Measurements from ENCODE around the gene NR1D2.
"Not testable (repeated sequence)": the region's sequence is repeated elsewhere in the genome, so short reads cannot be mapped to it uniquely, and the experiment has no call there.

Gene NR1D2

GRCh38 chr3:23944861-23945662, at the start of gene NR1D2:
Gene NR1D2, plus strand, starts transcription at chr3:23945286. Its CDS starts 293 bp downstream, at chr3:23945579.
- in situ Hi-C loops (cut with HindIII; ENCODE audit: low sequenced_read_pairs), result no loop called here

DNA sequence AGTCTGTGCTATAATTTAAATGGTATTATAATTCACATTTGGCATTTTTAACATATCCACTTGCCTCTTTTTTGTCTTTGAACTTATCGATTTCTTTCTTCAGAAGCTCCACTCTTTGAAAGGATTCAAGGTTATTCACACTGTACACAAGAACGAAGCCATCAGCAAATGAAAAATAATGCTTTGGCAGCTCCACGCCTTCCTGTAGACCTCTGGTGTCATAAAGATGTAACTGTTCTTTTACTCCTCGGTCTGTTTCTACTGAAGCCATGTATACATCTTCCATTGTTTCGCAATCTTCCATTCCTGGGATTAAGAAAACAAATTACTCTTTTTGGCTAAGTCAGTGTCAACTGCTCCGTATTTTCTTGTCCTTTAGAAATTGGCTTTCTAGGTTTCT, 44.3 kb upstream of the NR1D2 start:
- in situ Hi-C loops (cut with HindIII; ENCODE audit: low sequenced_read_pairs), result no loop called here

DNA sequence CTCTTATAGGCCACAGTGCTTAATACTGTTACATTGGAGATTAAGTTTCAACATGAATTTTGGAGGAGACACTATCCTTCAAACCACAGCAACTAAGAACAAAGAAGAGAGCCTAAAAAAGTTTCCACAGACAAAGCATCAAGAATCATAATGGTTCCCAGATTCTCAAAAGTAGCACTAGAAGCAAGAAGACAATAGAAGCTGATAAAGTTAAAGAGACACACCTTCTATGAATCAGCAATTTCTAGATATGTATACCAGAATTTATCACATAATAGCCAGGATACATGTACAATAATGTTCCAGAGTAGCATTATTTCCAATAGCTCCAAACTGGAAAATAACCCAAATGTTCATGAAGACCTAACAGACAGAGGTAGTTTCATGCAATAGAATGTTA, 40.5 kb upstream of the NR1D2 start:
- in situ Hi-C loops (cut with HindIII; ENCODE audit: low sequenced_read_pairs), result no loop called here

- in situ Hi-C loops (cut with HindIII; ENCODE audit: low sequenced_read_pairs), result no loop called here
Measured at GRCh38 chr3:23909341-23909740, 35.7 kb upstream of the NR1D2 start.

GRCh38 chr3:23911397-23911796, 33.7 kb upstream of the NR1D2 start:
- in situ Hi-C loops (cut with HindIII; ENCODE audit: low sequenced_read_pairs), result no loop called here

- in situ Hi-C loops (cut with HindIII; ENCODE audit: low sequenced_read_pairs), result not testable (repeated sequence)
Measured at GRCh38 chr3:23912335-23912734, 32.8 kb upstream of the NR1D2 start.

DNA sequence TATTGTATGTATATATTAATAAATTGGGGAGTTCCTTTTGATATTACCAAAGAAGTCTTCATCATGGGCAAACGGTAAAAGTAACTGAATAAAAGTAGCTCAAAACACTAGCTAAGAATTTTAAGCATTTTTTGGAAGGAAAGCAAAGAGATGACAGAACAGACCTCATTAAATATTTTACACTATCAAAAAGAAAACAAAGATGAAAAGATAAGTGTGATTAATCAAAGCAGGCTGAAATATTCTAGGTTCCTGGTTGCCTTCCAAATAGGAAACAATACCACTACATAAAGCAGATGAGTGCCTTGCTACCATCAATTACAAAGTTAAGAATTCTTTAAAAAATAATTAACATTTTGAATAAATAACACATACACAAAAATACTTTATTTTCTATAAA, 31.9 kb upstream of the NR1D2 start:
- in situ Hi-C loops (cut with HindIII; ENCODE audit: low sequenced_read_pairs), result no loop called here

DNA sequence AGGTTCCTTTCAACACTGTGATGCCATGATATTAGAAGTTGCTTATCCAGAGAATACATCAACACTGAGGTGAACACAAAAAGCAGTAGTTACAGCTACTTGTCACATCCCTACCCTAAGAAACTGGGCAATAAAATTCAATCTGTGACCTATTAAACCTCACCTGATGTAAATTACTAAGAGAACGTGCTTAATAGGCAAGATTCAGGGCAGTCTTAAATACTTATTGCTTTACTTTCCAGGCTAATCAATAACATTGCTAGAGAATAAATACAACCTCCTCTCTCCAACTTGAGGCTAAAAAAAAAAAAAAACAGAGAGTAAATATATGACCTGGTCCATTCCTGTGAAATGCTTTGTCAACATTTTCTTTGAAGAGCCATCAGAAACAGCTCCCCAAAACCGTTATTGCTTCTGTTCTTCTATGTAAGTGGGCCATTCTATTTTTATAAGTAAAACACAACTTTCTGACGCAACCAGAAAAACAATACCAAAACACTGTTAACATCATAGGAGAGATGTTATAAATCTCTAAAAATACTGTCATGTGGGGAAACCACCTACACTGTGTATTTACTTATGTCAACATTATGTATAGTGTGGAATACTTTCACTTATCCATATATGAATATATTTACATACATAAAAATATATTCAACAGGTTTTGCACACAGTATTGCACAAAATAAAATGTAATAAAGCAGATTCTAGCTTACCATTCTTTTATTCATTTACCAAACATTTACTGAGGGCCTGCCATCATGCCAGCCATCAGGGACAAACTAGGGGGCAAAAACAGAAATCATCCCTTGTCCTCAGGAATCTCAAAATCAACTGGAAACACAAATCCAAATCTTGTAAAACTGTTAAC, 31.0 kb upstream of the NR1D2 start:
- in situ Hi-C loops (cut with HindIII; ENCODE audit: low sequenced_read_pairs), result no loop called here

DNA sequence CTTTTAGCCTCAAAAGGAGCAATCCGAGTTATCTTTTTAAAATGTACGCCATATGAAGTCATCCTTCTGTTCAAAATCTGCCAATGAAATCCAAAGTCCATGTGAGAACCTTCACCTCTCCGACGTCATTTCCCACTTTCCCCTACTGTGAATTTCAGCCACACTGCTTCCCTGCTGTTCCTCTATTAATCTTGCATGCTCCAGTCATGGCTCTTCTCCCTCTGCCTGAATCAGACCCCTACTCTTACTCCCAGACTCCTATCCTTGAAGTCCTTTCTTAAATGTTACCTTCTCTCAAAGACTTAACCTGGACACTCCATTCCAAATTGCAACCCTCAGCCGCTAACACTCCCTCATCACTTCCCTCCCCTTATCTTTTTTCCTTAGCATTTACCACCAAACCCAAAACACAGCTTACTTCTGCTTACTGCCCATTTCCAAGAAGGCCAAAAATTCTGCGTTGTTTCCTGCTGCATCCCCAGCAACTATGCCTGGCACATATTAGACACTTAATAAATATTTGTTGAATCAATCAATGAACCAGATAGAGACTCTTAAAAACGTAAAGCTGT, 29.5 kb upstream of the NR1D2 start:
- in situ Hi-C loops (cut with HindIII; ENCODE audit: low sequenced_read_pairs), result no loop called here

DNA sequence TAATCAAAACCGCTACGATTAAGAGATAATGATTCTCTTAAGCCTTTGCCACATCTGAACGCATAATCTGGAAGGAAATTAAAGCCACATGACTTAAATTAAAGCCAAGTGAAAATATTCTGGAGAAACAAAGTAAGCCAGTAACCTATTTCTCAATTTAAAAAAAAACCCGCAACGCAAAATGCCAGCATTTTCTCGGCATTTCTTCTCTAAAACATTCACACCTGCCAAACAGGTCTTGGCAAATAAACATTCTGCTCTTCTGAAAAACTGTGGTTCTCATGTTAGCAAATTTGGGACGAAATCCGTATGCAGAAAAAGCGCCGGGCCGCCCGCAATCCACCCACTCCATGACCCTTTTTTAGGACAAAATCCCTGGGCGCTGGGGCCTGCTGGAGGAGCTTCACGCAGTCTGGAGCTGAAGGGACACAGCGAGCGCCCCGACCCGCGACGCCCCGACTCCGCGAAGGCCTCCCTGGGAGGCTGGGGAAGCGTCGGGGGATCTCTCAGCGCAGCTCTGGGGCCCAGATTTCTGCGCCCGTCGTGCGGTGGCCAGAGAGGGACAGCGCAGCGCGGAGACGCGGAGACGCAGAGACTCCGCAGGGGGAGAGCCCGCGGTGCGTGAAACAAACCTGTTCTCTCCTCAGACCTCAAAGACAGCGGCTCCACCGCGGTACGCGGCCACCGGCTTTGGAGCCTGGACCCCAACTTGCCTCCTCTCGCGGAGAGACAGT, 28.8 kb upstream of the NR1D2 start:
- in situ Hi-C loops (cut with HindIII; ENCODE audit: low sequenced_read_pairs), result no loop called here

- in situ Hi-C loops (cut with HindIII; ENCODE audit: low sequenced_read_pairs), result no loop called here
Measured at GRCh38 chr3:23916886-23917678, 28.0 kb upstream of the NR1D2 start, which contains the start of the genes NKIRAS1 and RPL15. Gene NKIRAS1, minus strand, starts transcription at chr3:23916990. Its CDS starts 6,086 bp downstream, at chr3:23910904. Gene RPL15, plus strand, starts transcription at chr3:23917132. Its CDS starts 728 bp downstream, at chr3:23917860.

GRCh38 chr3:23917679-23918303, 27.3 kb upstream of the NR1D2 start:
- in situ Hi-C loops (cut with HindIII; ENCODE audit: low sequenced_read_pairs), result not testable (repeated sequence)

DNA sequence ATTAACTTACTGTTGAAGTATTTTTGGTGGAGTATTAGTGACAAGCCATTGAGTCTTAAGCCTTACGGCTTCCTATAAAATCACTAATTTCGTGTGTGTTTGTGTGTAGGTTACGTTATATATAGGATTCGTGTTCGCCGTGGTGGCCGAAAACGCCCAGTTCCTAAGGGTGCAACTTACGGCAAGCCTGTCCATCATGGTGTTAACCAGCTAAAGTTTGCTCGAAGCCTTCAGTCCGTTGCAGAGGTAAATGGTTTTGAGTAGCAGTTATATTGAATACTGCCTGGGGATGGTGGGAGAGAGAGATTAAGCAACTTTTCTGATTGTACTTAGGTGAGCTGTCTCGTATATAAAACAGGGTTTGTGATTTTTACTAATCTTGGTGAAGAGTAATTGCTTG, 26.8 kb upstream of the NR1D2 start:
- in situ Hi-C loops (cut with HindIII; ENCODE audit: low sequenced_read_pairs), result not testable (repeated sequence)

DNA sequence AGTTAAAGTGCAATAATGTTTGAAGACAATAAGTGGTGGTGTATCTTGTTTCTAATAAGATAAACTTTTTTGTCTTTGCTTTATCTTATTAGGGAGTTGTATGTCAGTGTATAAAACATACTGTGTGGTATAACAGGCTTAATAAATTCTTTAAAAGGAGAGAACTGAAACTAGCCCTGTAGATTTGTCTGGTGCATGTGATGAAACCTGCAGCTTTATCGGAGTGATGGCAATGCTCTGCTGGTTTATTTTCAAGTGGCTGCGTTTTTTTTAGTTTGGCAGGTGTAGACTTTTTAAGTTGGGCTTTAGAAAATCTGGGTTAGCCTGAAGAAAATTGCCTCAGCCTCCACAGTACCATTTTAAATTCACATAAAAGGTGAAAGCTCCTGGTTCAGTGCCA, 25.5 kb upstream of the NR1D2 start:
- in situ Hi-C loops (cut with HindIII; ENCODE audit: low sequenced_read_pairs), result no loop called here

GRCh38 chr3:23920151-23920655, 24.9 kb upstream of the NR1D2 start:
- in situ Hi-C loops (cut with HindIII; ENCODE audit: low sequenced_read_pairs), result no loop called here

GRCh38 chr3:23921052-23921511, 24.0 kb upstream of the NR1D2 start:
- in situ Hi-C loops (cut with HindIII; ENCODE audit: low sequenced_read_pairs), result no loop called here

DNA sequence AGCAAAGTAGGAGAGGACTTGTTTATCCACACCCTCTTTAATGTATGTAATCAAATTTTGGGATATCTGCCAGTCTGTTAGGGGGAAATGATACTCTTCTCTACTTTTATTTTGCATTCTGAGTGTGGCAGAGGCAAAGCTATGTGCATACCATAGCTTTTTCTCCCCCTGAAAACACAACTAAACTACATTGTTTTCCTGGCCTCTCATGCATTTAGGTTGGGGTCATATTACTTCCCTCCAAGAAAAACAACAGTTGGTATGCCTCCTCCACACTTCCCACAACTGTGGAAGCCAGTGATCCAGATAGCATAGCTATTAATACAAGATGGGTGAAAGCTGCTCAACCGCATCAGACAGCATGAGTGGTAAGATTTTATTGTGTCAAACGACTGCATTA, 21.3 kb upstream of the NR1D2 start:
- in situ Hi-C loops (cut with HindIII; ENCODE audit: low sequenced_read_pairs), result no loop called here

DNA sequence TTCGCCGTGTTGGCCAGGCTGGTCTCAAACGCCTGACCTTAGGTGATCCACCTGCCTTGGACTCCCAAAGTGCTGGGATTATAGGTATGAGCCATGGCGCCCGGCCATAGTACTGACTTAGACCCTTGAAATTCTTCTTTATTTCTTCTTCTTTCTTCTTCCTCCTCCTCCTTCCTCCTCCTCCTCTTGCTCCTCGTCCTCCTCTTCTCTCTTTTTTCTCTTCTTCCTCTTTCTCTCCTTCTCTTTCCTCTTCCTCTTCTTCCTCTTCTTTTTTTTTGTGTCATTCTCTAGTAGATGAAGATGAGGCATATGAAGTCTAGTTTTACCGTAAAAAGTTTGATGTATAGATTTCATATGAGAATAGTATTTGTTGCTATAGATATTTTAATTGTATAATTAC, 18.8 kb upstream of the NR1D2 start:
- in situ Hi-C loops (cut with HindIII; ENCODE audit: low sequenced_read_pairs), result no loop called here

GRCh38 chr3:23926736-23927135, 18.4 kb upstream of the NR1D2 start:
- in situ Hi-C loops (cut with HindIII; ENCODE audit: low sequenced_read_pairs), result no loop called here
